CD4-positive, alpha-beta memory T cell (primary cell): ENCODE measurements around the gene TTC14. TPM values are rescaled to one million over a fixed set of nuclear protein-coding genes. Genes with fewer than 3 reads are reported as not detected.
"Not testable (repeated sequence)": the region's sequence is repeated elsewhere in the genome, so short reads cannot be mapped to it uniquely, and the experiment has no call there.

Experiments used
- CTCF ChIA-PET: fragments of 350-600 bp; sonication (Branson Sonifier 250); formaldehyde crosslinking; loops from one replicate; lab custom pipeline; 2021; ENCODE audit warnings: inconsistent platforms; ENCODE audit not compliant: partially characterized antibody; lab: Charles Lee
- POLR2A ChIA-PET: fragments of 350-600 bp; sonication (Branson Sonifier 250); formaldehyde crosslinking; loops from one replicate; lab custom pipeline; 2021; ENCODE audit not compliant: partially characterized antibody; lab: Charles Lee
- DNase-seq, 5 donors: peaks; one replicate each; pipeline versions ENCODE4 v3.0.0 to v3.0.0-alpha.2; 2020 to 2022; ENCODE audit warnings: mixed read lengths in 1 of 5
- H3K27ac ChIP-seq: one replicate; pipeline ENCODE4 v1.7.0; 2013; ENCODE audit warnings: low read depth, low read length
- H3K27me3 ChIP-seq: 2 replicates; pipeline ENCODE4 v1.7.0; 2013; ENCODE audit warnings: mild to moderate bottlenecking, low read length, moderate library complexity; ENCODE audit not compliant: insufficient read depth
- H3K36me3 ChIP-seq: 2 replicates; pipeline ENCODE4 v1.7.0; 2013; ENCODE audit warnings: mild to moderate bottlenecking, low read length, moderate library complexity; ENCODE audit not compliant: insufficient read depth
- H3K4me1 ChIP-seq: 2 replicates; pipeline ENCODE4 v1.7.0; 2013; ENCODE audit warnings: mild to moderate bottlenecking, low read length, moderate library complexity; ENCODE audit not compliant: insufficient read depth
- H3K4me3 ChIP-seq, 2 donors: one replicate each; pipeline ENCODE4 v1.7.0; 2013; ENCODE audit warnings: low read length in 2 of 2, mild to moderate bottlenecking in 1 of 2
- H3K9me3 ChIP-seq, 2 donors: one replicate each; pipeline ENCODE4 v1.7.0; 2013; ENCODE audit warnings: low read length in 2 of 2, control low read depth in 1 of 2; ENCODE audit not compliant: control insufficient read depth in 1 of 2
- H3K27ac Mint-ChIP-seq, 7 donors: one replicate each; pipeline ENCODE4 v1.8.0; 2020 to 2021; ENCODE audit warnings: mixed read lengths in 7 of 7, mild to moderate bottlenecking in 6 of 7, inconsistent platforms in 3 of 7, moderate library complexity in 3 of 7
- H3K27me3 Mint-ChIP-seq, 2 donors: one replicate each; pipeline ENCODE4 v1.8.0; 2020 to 2021; ENCODE audit warnings: mixed read lengths in 2 of 2
- H3K36me3 Mint-ChIP-seq, 2 donors: one replicate each; pipeline ENCODE4 v1.8.0; 2020 to 2021; ENCODE audit warnings: mixed read lengths in 2 of 2, inconsistent platforms in 1 of 2, mild to moderate bottlenecking in 1 of 2
- H3K4me1 Mint-ChIP-seq, 4 donors: one replicate each; pipeline ENCODE4 v1.8.0; 2020 to 2021; ENCODE audit warnings: mixed read lengths in 4 of 4, mild to moderate bottlenecking in 1 of 4
- H3K4me3 Mint-ChIP-seq, 8 donors: one replicate each; pipeline ENCODE4 v1.8.0; 2020 to 2021; ENCODE audit warnings: mixed read lengths in 8 of 8, mild to moderate bottlenecking in 7 of 8, moderate library complexity in 6 of 8, inconsistent platforms in 3 of 8
- H3K9me3 Mint-ChIP-seq, 8 donors: one replicate each; pipeline ENCODE4 v1.8.0; 2020 to 2021; ENCODE audit warnings: mixed read lengths in 8 of 8, mild to moderate bottlenecking in 5 of 8, inconsistent platforms in 3 of 8, moderate library complexity in 1 of 8
- intact Hi-C: fragments of 100-400 bp; cut with micrococcal nuclease; formaldehyde crosslinking; loops from one replicate; pipeline ENCODE4 v1.15.1; 2023
- polyA plus RNA-seq, 2 donors: library from polyadenylated mRNA; unstranded; fragments of 300-500 nt; fragmentation: Illumina TruSeq; gene quantifications; one replicate each; pipeline ENCODE4 v1.2.3, GENCODE V29; 2021
- total RNA-seq, 2 experiments: library from RNA; stranded (reverse); gene quantifications; one replicate each; pipeline ENCODE4 v1.2.3, GENCODE V29; 2021

Gene TTC14
- total and polyA plus RNA-seq, 4 experiments from 2014 or later = 15.7 to 177 (median 92.4) TPM

- H3K4me1 Mint-ChIP-seq = peaks cover 0 to 5% (median 4%) of the 10 kb centered on the region in 4 donors
- H3K27ac Mint-ChIP-seq = peak overlapping the region in 1 of 7 donors; percentile 78
- ChIA-PET CTCF (interaction anchor here (1.0 kb wide), 1 partner anchor 10 kb away, joined by 3 read pairs; no protein-coding TSS in a partner anchor), POLR2A (interaction anchor here (1.6 to 3.9 kb wide), 2 partner anchors 10 to 300 kb away, joined by 4 to 20 read pairs; partner anchors contain the start of genes FXR1 and TTC14)
- H3K4me3 ChIP-seq = no peak overlapping the region
- no peaks in the 10 kb centered on the region for H3K27me3 Mint-ChIP-seq
- DNase-seq = no peak
- H3K4me3 Mint-ChIP-seq = no peak overlapping the region
- H3K9me3 ChIP-seq = no peaks in the 10 kb centered on the region
- H3K27me3 ChIP-seq = no peaks in the 10 kb centered on the region
- intact Hi-C loops = no loop called here
- H3K4me1 ChIP-seq = no peaks in the 10 kb centered on the region
- peaks cover 35 to 62% of the 10 kb centered on the region in 2 donors for H3K36me3 Mint-ChIP-seq
- no peaks in the 10 kb centered on the region for H3K9me3 Mint-ChIP-seq
- peaks cover 51% of the 10 kb centered on the region for H3K36me3 ChIP-seq
- H3K27ac ChIP-seq = no peak overlapping the region
Measured at GRCh38 chr3:180612364-180612763, 10.4 kb downstream of the TTC14 start.

DNA sequence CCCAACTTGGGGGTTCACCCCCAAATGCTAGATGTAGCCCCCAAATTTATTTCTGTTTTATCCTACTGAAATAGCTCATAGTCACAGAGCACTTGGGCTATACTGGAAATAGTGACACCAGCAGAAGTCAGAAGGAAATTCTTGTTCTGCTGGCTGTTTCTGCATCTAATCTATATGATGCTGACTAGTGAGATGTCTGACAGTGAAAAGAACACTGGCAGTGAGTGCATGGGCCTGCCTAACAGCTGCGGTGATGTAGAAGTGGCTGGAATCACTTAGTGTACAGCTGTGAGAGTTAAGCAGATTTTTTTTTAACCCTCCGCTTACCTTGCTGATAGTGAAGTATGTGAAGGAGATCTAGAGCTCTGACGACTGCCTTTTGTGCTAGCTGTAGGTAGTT, 14.0 kb downstream of the TTC14 start:
- intact Hi-C loops = no loop called here
- Histone ChIP-seq H3K9me3 (no peaks in the 10 kb centered on the region), H3K27me3 (no peaks in the 10 kb centered on the region), H3K4me3 (no peak overlapping the region), H3K27ac (no peak overlapping the region), H3K36me3 (peaks cover 21% of the 10 kb centered on the region), H3K4me1 (no peaks in the 10 kb centered on the region)
- Mint-ChIP-seq H3K27me3 (no peaks in the 10 kb centered on the region), H3K27ac (peak overlapping the region in 5 of 7 donors; percentile 4 to 70 (median 29)), H3K36me3 (peaks cover 12 to 38% of the 10 kb centered on the region in 2 donors), H3K4me3 (no peak overlapping the region), H3K9me3 (peaks cover 0 to 3% (median 0%) of the 10 kb centered on the region in 8 donors), H3K4me1 (peaks cover 0 to 7% (median 3%) of the 10 kb centered on the region in 4 donors)
- CTCF ChIA-PET = interaction anchor here (1.3 kb wide), 1 partner anchor 13 kb away, joined by 5 read pairs; the partner anchor contains the start of gene TTC14
- DNase-seq = no peak
- POLR2A ChIA-PET = interaction anchor here (2.0 kb wide), 1 partner anchor 14 kb away, joined by 11 read pairs; the partner anchor contains the start of gene TTC14

DNA sequence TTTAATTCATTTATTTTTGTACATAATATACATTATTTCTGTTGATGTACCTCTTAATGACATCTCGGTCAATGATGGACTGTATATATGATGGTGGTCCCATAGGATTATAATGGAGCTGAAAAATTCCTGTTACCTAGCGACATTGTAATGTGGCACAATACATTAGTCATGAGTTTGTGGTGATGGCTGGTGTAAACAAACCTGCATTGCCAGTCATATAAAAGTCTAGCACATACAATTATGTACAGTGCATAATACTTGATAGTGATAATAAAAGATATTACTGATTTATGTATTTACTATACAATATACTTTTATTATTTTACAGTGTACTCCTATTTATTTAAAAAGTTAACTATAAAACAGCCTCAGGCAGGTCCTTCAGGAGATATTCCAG, 15.1 kb downstream of the TTC14 start:
- intact Hi-C loops = no loop called here
- no peaks in the 10 kb centered on the region for H3K9me3 ChIP-seq
- H3K4me3 Mint-ChIP-seq = no peak overlapping the region
- DNase-seq = no peak
- H3K9me3 Mint-ChIP-seq = peaks cover 0 to 3% (median 0%) of the 10 kb centered on the region in 8 donors
- peaks cover 0 to 5% (median 4%) of the 10 kb centered on the region in 4 donors for H3K4me1 Mint-ChIP-seq
- ChIA-PET CTCF (no interaction called here), POLR2A (interaction anchor here (2.0 kb wide), 1 partner anchor 15 kb away, joined by 11 read pairs; the partner anchor contains the start of gene TTC14)
- no peak overlapping the region for H3K27ac Mint-ChIP-seq
- no peaks in the 10 kb centered on the region for H3K27me3 ChIP-seq
- H3K36me3 ChIP-seq = peaks cover 11% of the 10 kb centered on the region
- H3K36me3 Mint-ChIP-seq = peaks cover 5 to 31% of the 10 kb centered on the region in 2 donors
- no peaks in the 10 kb centered on the region for H3K4me1 ChIP-seq
- no peak overlapping the region for H3K4me3 ChIP-seq
- H3K27me3 Mint-ChIP-seq = no peaks in the 10 kb centered on the region
- H3K27ac ChIP-seq = no peak overlapping the region

- DNase-seq, H3K27me3 ChIP-seq, H3K9me3 Mint-ChIP-seq, H3K9me3 ChIP-seq, H3K27ac Mint-ChIP-seq, POLR2A ChIA-PET, intact Hi-C loops, H3K36me3 ChIP-seq, H3K4me1 ChIP-seq, H3K27ac ChIP-seq, H3K4me3 ChIP-seq, CTCF ChIA-PET, H3K27me3 Mint-ChIP-seq, H3K4me3 Mint-ChIP-seq: not testable (repeated sequence)
- H3K4me1 Mint-ChIP-seq = peaks cover 0 to 10% (median 6%) of the 10 kb centered on the region in 4 donors
- peaks cover 4 to 20% of the 10 kb centered on the region in 2 donors for H3K36me3 Mint-ChIP-seq
Measured at GRCh38 chr3:180618563-180618962, 16.6 kb downstream of the TTC14 start.

DNA sequence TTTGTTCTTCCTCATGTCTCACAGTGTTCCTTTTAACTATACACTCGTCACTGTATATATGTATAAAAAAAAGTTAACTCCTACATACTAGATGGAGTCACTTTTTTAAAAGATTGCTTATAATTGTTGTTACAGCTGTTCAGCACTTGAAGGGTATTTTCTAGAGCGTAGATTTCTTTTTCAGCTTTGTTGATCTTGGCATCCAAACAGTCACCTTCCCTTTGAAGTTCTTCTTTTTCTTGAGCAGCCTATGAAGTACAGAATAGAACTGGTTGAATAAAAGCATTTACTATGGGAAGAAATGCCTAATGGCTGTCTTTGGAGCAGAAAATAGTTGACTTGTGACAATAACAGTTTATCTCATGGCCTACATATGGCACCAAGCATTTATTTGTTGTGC, 17.8 kb downstream of the TTC14 start:
- peaks cover 0 to 3% (median 0%) of the 10 kb centered on the region in 8 donors for H3K9me3 Mint-ChIP-seq
- H3K27me3 Mint-ChIP-seq = no peaks in the 10 kb centered on the region
- Histone ChIP-seq H3K4me3 (no peak overlapping the region), H3K36me3 (no peaks in the 10 kb centered on the region), H3K27ac (no peak overlapping the region), H3K9me3 (no peaks in the 10 kb centered on the region), H3K4me1 (no peaks in the 10 kb centered on the region), H3K27me3 (no peaks in the 10 kb centered on the region)
- ChIA-PET CTCF (no interaction called here), POLR2A (interaction anchor here (1.4 kb wide), 1 partner anchor 18 kb away, joined by 7 read pairs; the partner anchor contains the start of gene TTC14)
- no peak overlapping the region for H3K4me3 Mint-ChIP-seq
- peaks cover 0 to 14% (median 7%) of the 10 kb centered on the region in 4 donors for H3K4me1 Mint-ChIP-seq
- peaks cover 11 to 23% of the 10 kb centered on the region in 2 donors for H3K36me3 Mint-ChIP-seq
- intact Hi-C loops = no loop called here
- H3K27ac Mint-ChIP-seq = peak overlapping the region in 1 of 7 donors; percentile 46
- DNase-seq = no peak

DNA sequence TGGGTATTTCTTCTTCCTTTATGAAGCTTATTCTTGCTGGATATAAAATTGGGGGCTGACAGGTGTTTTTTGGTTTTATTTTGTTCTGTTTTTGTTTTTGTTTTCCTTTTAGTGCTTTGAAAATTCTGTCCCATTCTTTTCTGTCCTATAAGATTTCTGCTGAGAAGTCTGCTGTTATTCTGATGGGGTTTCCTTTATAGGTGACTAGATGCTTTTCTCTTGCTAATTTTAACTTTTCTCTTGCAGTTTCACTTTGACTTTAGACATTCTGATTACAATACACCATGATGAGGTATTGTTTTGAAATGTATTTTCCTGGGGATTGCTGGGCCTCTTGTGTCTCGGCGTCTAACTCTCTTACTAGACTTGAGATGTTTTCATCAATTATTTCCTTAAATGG, 22.8 kb downstream of the TTC14 start:
- H3K4me1 ChIP-seq = no peaks in the 10 kb centered on the region
- no peaks in the 10 kb centered on the region for H3K9me3 Mint-ChIP-seq
- H3K27me3 Mint-ChIP-seq = no peaks in the 10 kb centered on the region
- CTCF ChIA-PET = no interaction called here
- intact Hi-C loops = no loop called here
- DNase-seq = no peak
- H3K36me3 Mint-ChIP-seq = peaks cover 22 to 30% of the 10 kb centered on the region in 2 donors
- no peak overlapping the region for H3K4me3 ChIP-seq
- POLR2A ChIA-PET = no interaction called here
- no peak overlapping the region for H3K4me3 Mint-ChIP-seq
- H3K9me3 ChIP-seq = no peaks in the 10 kb centered on the region
- H3K27ac Mint-ChIP-seq = peak overlapping the region in 1 of 7 donors; percentile 18
- H3K36me3 ChIP-seq = no peaks in the 10 kb centered on the region
- H3K27me3 ChIP-seq = no peaks in the 10 kb centered on the region
- no peak overlapping the region for H3K27ac ChIP-seq
- H3K4me1 Mint-ChIP-seq = peaks cover 0 to 16% (median 6%) of the 10 kb centered on the region in 4 donors

GRCh38 chr3:180626844-180627243, 24.9 kb downstream of the TTC14 start:
- no peak for DNase-seq
- CTCF ChIA-PET = no interaction called here
- intact Hi-C loops = no loop called here

More at GRCh38 chr3:180626844-180627243, 24.9 kb downstream of the TTC14 start:
- Mint-ChIP-seq H3K36me3 (peaks cover 20 to 30% of the 10 kb centered on the region in 2 donors), H3K9me3 (no peaks in the 10 kb centered on the region), H3K4me1 (peaks cover 0 to 14% (median 5%) of the 10 kb centered on the region in 4 donors), H3K27ac (no peak overlapping the region), H3K27me3 (no peaks in the 10 kb centered on the region), H3K4me3 (no peak overlapping the region)
- Histone ChIP-seq H3K9me3 (no peaks in the 10 kb centered on the region), H3K4me3 (no peak overlapping the region), H3K4me1 (no peaks in the 10 kb centered on the region), H3K36me3 (no peaks in the 10 kb centered on the region), H3K27me3 (no peaks in the 10 kb centered on the region), H3K27ac (no peak overlapping the region)
- POLR2A ChIA-PET = no interaction called here
